ENCODE results near the gene ZNF224. TPM values are rescaled to one million over a fixed set of nuclear protein-coding genes. Genes with fewer than 3 reads are reported as not detected.
A peak's percentile ranks its signal among the peaks of the same experiment; 100 is the strongest.

ZNF224 gene
- total and polyA plus RNA-seq, 2 donors (not counting 1 experiment from before 2014, with no cell fraction given), result 12.4 to 37.0 TPM

DNA sequence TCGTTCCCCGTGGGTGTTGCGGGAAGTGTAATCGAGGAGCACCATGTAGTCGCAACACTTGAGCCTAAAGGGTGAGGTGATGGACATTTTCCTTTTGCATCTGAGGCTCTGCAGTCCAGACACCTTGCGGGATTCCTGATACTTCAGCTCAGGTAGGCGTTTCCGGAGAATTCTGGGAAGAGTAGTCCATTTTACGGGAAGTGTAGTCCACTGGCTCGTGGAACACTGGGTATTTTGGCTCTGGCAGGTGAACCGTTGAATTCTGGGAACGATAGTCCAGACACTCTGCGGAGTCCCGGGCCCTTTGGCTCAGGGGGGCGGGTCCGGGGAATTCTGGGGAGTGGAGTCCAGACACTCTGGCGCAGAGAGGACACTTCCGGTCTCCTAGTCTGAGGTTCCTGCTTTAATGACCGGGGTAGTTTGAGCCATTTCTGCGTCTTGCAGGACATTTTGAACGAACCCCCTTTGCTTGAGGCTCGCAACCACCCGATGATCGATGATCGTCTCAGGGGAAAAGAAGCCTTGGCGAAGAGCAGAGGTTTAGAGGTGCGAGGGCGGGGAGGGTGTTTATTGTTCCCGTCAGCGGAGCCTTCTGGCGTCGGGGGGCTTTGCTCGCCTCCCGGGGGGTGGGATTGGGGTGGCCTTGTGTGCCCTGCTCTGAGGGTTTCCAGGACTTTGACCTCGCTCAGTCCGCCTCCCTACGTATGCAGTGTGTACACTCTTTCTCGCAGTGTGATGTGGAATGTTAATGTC is 42.3 kb upstream of the ZNF224 start, which contains the start of gene ZNF223:
TSS of gene ZNF223 (plus strand) at position 387 of the 753 bp plus-strand sequence. CDS start 3,141 bp downstream, outside the sequence.
- H3K4me2 ChIP-seq (ENCODE audit: extremely low read depth, insufficient read depth, low read length), result peak within 1 kb of the TSS; percentile 95
- peak within 1 kb of the TSS; percentile 54 for H3K27ac ChIP-seq (ENCODE audit: insufficient read depth, low read length)
- no peaks in the 10 kb centered on the region for H4K20me1 ChIP-seq (ENCODE audit: control insufficient read depth, extremely low read depth, insufficient read depth, low read length)
- peak; percentile 93 to 94 for DNase-seq (ENCODE audit: low read depth in 2 of 2)
- no peaks in the 10 kb centered on the region for H3K9me3 ChIP-seq (ENCODE audit: control insufficient read depth, insufficient read depth, low read depth, low read length)
- H3K36me3 ChIP-seq (ENCODE audit: control insufficient read depth, insufficient read depth, low read length), result peaks cover 2% of the 10 kb centered on the region
- H3K9ac ChIP-seq (ENCODE audit: insufficient read depth, low read length), result peak within 1 kb of the TSS; percentile 74
- H2AFZ ChIP-seq (ENCODE audit: low read length), result peak within 1 kb of the TSS; percentile 98
- no peaks in the 10 kb centered on the region for H3K79me2 ChIP-seq (ENCODE audit: control insufficient read depth, insufficient read depth, low read length)
- peak within 1 kb of the TSS; percentile 65 to 94 (median 84) for H3K4me3 ChIP-seq (replicated peaks in 1 of 4; ENCODE audit: control extremely low read depth in 1 of 4, insufficient read depth in 1 of 4, low read depth in 3 of 4, low read length in 4 of 4)
- H3K4me1 ChIP-seq (ENCODE audit: control insufficient read depth, extremely low read depth, insufficient read depth, low read length), result no peaks in the 10 kb centered on the region
- H3K27me3 ChIP-seq (ENCODE audit: control insufficient read depth, insufficient read depth, low read length), result peaks cover 2% of the 10 kb centered on the region
- TF ChIP-seq, protein P1, sequence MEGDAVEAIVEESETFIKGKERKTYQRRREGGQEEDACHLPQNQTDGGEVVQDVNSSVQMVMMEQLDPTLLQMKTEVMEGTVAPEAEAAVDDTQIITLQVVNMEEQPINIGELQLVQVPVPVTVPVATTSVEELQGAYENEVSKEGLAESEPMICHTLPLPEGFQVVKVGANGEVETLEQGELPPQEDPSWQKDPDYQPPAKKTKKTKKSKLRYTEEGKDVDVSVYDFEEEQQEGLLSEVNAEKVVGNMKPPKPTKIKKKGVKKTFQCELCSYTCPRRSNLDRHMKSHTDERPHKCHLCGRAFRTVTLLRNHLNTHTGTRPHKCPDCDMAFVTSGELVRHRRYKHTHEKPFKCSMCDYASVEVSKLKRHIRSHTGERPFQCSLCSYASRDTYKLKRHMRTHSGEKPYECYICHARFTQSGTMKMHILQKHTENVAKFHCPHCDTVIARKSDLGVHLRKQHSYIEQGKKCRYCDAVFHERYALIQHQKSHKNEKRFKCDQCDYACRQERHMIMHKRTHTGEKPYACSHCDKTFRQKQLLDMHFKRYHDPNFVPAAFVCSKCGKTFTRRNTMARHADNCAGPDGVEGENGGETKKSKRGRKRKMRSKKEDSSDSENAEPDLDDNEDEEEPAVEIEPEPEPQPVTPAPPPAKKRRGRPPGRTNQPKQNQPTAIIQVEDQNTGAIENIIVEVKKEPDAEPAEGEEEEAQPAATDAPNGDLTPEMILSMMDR (conservative IDR thresholded peaks at IDR 0.05 in 1 of 2, IDR thresholded peaks at IDR 0.05 in 1 of 2; ENCODE audit: low read depth in 1 of 2, low read length in 2 of 2), result no peak
- no peak for TF ChIP-seq EZH2 (IDR thresholded peaks at IDR 0.05; ENCODE audit: low read length, missing control alignments)

DNA sequence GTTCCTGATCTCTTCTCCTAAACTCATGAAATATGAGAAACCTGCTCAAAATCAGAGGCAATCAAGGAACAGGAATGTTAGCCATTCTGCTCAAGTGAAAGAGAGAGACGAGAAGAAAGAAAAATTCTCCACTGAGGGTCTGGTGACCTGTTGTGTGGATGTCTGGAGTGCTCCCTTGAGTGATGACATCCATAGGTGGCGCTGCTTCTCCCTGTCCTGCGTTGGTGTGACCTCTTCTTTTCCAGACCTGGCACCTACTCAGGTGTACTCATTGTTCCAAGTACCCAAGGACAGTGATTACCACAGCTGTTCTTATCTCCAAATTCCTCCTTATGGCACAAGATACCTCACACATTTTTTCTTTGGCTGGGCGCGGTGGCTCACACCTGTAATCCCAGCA is 38.3 kb upstream of the ZNF224 start:
- Histone ChIP-seq H3K4me1 (ENCODE audit: control insufficient read depth, extremely low read depth, insufficient read depth, low read length) (no peaks in the 10 kb centered on the region), H3K27me3 (ENCODE audit: control insufficient read depth, insufficient read depth, low read length) (no peaks in the 10 kb centered on the region), H2AFZ (ENCODE audit: low read length) (no peak overlapping the region), H3K79me2 (ENCODE audit: control insufficient read depth, insufficient read depth, low read length) (no peaks in the 10 kb centered on the region), H3K27ac (ENCODE audit: insufficient read depth, low read length) (no peak overlapping the region), H3K4me2 (ENCODE audit: extremely low read depth, insufficient read depth, low read length) (no peak overlapping the region), H3K9ac (ENCODE audit: insufficient read depth, low read length) (no peak overlapping the region), H3K36me3 (ENCODE audit: control insufficient read depth, insufficient read depth, low read length) (peaks cover 4% of the 10 kb centered on the region), H4K20me1 (ENCODE audit: control insufficient read depth, extremely low read depth, insufficient read depth, low read length) (no peaks in the 10 kb centered on the region), H3K9me3 (ENCODE audit: control insufficient read depth, insufficient read depth, low read depth, low read length) (no peaks in the 10 kb centered on the region), H3K4me3 (replicated peaks in 1 of 4; ENCODE audit: control extremely low read depth in 1 of 4, insufficient read depth in 1 of 4, low read depth in 3 of 4, low read length in 4 of 4) (no peak overlapping the region)
- no peak for DNase-seq (ENCODE audit: low read depth in 2 of 2)
- TF ChIP-seq EZH2 (IDR thresholded peaks at IDR 0.05; ENCODE audit: low read length, missing control alignments), result no peak
- TF ChIP-seq, protein P1 (conservative IDR thresholded peaks at IDR 0.05 in 1 of 2, IDR thresholded peaks at IDR 0.05 in 1 of 2; ENCODE audit: low read depth in 1 of 2, low read length in 2 of 2), result no peak

GRCh38 chr19:44059229-44059628 is 34.9 kb upstream of the ZNF224 start:
- Histone ChIP-seq H4K20me1 (ENCODE audit: control insufficient read depth, extremely low read depth, insufficient read depth, low read length) (no peaks in the 10 kb centered on the region), H3K27me3 (ENCODE audit: control insufficient read depth, insufficient read depth, low read length) (no peaks in the 10 kb centered on the region), H3K36me3 (ENCODE audit: control insufficient read depth, insufficient read depth, low read length) (peaks cover 7% of the 10 kb centered on the region), H3K4me3 (replicated peaks in 1 of 4; ENCODE audit: control extremely low read depth in 1 of 4, insufficient read depth in 1 of 4, low read depth in 3 of 4, low read length in 4 of 4) (no peak overlapping the region), H3K79me2 (ENCODE audit: control insufficient read depth, insufficient read depth, low read length) (no peaks in the 10 kb centered on the region), H3K4me1 (ENCODE audit: control insufficient read depth, extremely low read depth, insufficient read depth, low read length) (no peaks in the 10 kb centered on the region), H3K9ac (ENCODE audit: insufficient read depth, low read length) (no peak overlapping the region), H3K9me3 (ENCODE audit: control insufficient read depth, insufficient read depth, low read depth, low read length) (no peaks in the 10 kb centered on the region), H3K4me2 (ENCODE audit: extremely low read depth, insufficient read depth, low read length) (no peak overlapping the region), H2AFZ (ENCODE audit: low read length) (no peak overlapping the region), H3K27ac (ENCODE audit: insufficient read depth, low read length) (no peak overlapping the region)
- no peak for TF ChIP-seq EZH2 (IDR thresholded peaks at IDR 0.05; ENCODE audit: low read length, missing control alignments)
- TF ChIP-seq, protein P1 (conservative IDR thresholded peaks at IDR 0.05 in 1 of 2, IDR thresholded peaks at IDR 0.05 in 1 of 2; ENCODE audit: low read depth in 1 of 2, low read length in 2 of 2), result no peak
- no peak for DNase-seq (ENCODE audit: low read depth in 2 of 2)

All from fibroblast of lung (primary cell).